ENCODE results near the gene ERG.

Gene ERG

GRCh38 chr21:38475519-38475918 lies 22.8 kb downstream of the ERG start:
- H2BK15ac ChIP-seq (ENCODE audit: low read length): no peak overlapping the region
- no peak overlapping the region for H3K9ac ChIP-seq (ENCODE audit: low read depth, low read length, poor library complexity)
- H3K27me3 ChIP-seq (ENCODE audit: control insufficient read depth in 3 of 3, insufficient read depth in 3 of 3, low read depth in 1 of 3, low read length in 3 of 3): peaks cover 0 to 2% (median 0%) of the 10 kb centered on the region in 3 experiments
- H3K4me2 ChIP-seq (ENCODE audit: insufficient read depth, low read length, poor library complexity, severe bottlenecking): no peak overlapping the region
- no peaks in the 10 kb centered on the region for H3K79me1 ChIP-seq (ENCODE audit: low read depth, low read length)
- no peak overlapping the region for H2BK5ac ChIP-seq (ENCODE audit: low read length)
- DNase-seq (ENCODE audit: low spot score): no peak
- H3K4me1 ChIP-seq (ENCODE audit: control insufficient read depth in 2 of 2, insufficient read depth in 1 of 2, low read depth in 1 of 2, low read length in 2 of 2): peaks cover 5% of the 10 kb centered on the region in 2 donors
- peak overlapping the region; percentile 24 for H2AFZ ChIP-seq (ENCODE audit: low read length)
- WGBS, 2 donors (ENCODE audit: extremely low coverage in 2 of 2, insufficient read length in 2 of 2, insufficient replicate concordance in 1 of 2): no CpG with 5 or more reads among the region's 6 CpGs
- H3K23ac ChIP-seq (ENCODE audit: low read depth, low read length, poor library complexity): no peak overlapping the region
- H4K91ac ChIP-seq (ENCODE audit: low read depth, low read length, poor library complexity): no peak overlapping the region
- no peak overlapping the region for H2BK12ac ChIP-seq (ENCODE audit: low read length)
- H4K8ac ChIP-seq (ENCODE audit: low read depth, low read length): no peak overlapping the region
- H3K9me3 ChIP-seq (replicated peaks in 1 of 2; ENCODE audit: control insufficient read depth in 2 of 2, insufficient read depth in 1 of 2, low read depth in 1 of 2, low read length in 2 of 2): no peaks in the 10 kb centered on the region
- no peak overlapping the region for H3K14ac ChIP-seq (ENCODE audit: low read length)
- H3K18ac ChIP-seq (ENCODE audit: low read length): no peak overlapping the region
- no peaks in the 10 kb centered on the region for H3K36me3 ChIP-seq (replicated peaks in 1 of 2; ENCODE audit: control insufficient read depth in 2 of 2, insufficient read depth in 2 of 2, low read length in 2 of 2)
- H3K4ac ChIP-seq (ENCODE audit: low read length): no peak overlapping the region
- no peak overlapping the region for H2AK5ac ChIP-seq (ENCODE audit: low read depth, low read length)
- H3K27ac ChIP-seq (replicated peaks; ENCODE audit: low read length): no peak overlapping the region
- no peak overlapping the region for H2BK120ac ChIP-seq (ENCODE audit: low read depth, low read length)
- no peak overlapping the region for H3K4me3 ChIP-seq (ENCODE audit: low read length in 2 of 2)

GRCh38 chr21:38474796-38475195 lies 23.5 kb downstream of the ERG start:
- no peaks in the 10 kb centered on the region for H3K36me3 ChIP-seq (replicated peaks in 1 of 2; ENCODE audit: control insufficient read depth in 2 of 2, insufficient read depth in 2 of 2, low read length in 2 of 2)
- H3K4me3 ChIP-seq (ENCODE audit: low read length in 2 of 2): no peak overlapping the region
- DNase-seq (ENCODE audit: low spot score): no peak
- peaks cover 5% of the 10 kb centered on the region in 2 donors for H3K4me1 ChIP-seq (ENCODE audit: control insufficient read depth in 2 of 2, insufficient read depth in 1 of 2, low read depth in 1 of 2, low read length in 2 of 2)
- no peak overlapping the region for H4K91ac ChIP-seq (ENCODE audit: low read depth, low read length, poor library complexity)
- no peak overlapping the region for H4K8ac ChIP-seq (ENCODE audit: low read depth, low read length)
- no peak overlapping the region for H3K23ac ChIP-seq (ENCODE audit: low read depth, low read length, poor library complexity)
- no peak overlapping the region for H2AFZ ChIP-seq (ENCODE audit: low read length)
- H3K14ac ChIP-seq (ENCODE audit: low read length): no peak overlapping the region
- H3K4ac ChIP-seq (ENCODE audit: low read length): no peak overlapping the region
- peaks cover 0 to 2% (median 0%) of the 10 kb centered on the region in 3 experiments for H3K27me3 ChIP-seq (ENCODE audit: control insufficient read depth in 3 of 3, insufficient read depth in 3 of 3, low read depth in 1 of 3, low read length in 3 of 3)
- H3K9ac ChIP-seq (ENCODE audit: low read depth, low read length, poor library complexity): no peak overlapping the region
- H2BK15ac ChIP-seq (ENCODE audit: low read length): no peak overlapping the region
- H3K4me2 ChIP-seq (ENCODE audit: insufficient read depth, low read length, poor library complexity, severe bottlenecking): no peak overlapping the region
- H2AK5ac ChIP-seq (ENCODE audit: low read depth, low read length): no peak overlapping the region
- H2BK5ac ChIP-seq (ENCODE audit: low read length): no peak overlapping the region
- no peak overlapping the region for H3K18ac ChIP-seq (ENCODE audit: low read length)
- H2BK12ac ChIP-seq (ENCODE audit: low read length): no peak overlapping the region
- no peaks in the 10 kb centered on the region for H3K79me1 ChIP-seq (ENCODE audit: low read depth, low read length)
- no peak overlapping the region for H3K27ac ChIP-seq (replicated peaks; ENCODE audit: low read length)
- H3K9me3 ChIP-seq (replicated peaks in 1 of 2; ENCODE audit: control insufficient read depth in 2 of 2, insufficient read depth in 1 of 2, low read depth in 1 of 2, low read length in 2 of 2): no peaks in the 10 kb centered on the region
- WGBS, 2 donors (ENCODE audit: extremely low coverage in 2 of 2, insufficient read length in 2 of 2, insufficient replicate concordance in 1 of 2): no CpG with 5 or more reads among the region's 8 CpGs
- no peak overlapping the region for H2BK120ac ChIP-seq (ENCODE audit: low read depth, low read length)

- H2BK120ac ChIP-seq (ENCODE audit: low read depth, low read length): no peak overlapping the region
- H3K4me1 ChIP-seq (ENCODE audit: control insufficient read depth in 2 of 2, insufficient read depth in 1 of 2, low read depth in 1 of 2, low read length in 2 of 2): peaks cover 5% of the 10 kb centered on the region in 2 donors
- no peak overlapping the region for H3K27ac ChIP-seq (replicated peaks; ENCODE audit: low read length)
- H3K9ac ChIP-seq (ENCODE audit: low read depth, low read length, poor library complexity): no peak overlapping the region
- no peak overlapping the region for H4K8ac ChIP-seq (ENCODE audit: low read depth, low read length)
- no peak overlapping the region for H3K23ac ChIP-seq (ENCODE audit: low read depth, low read length, poor library complexity)
- H2BK5ac ChIP-seq (ENCODE audit: low read length): no peak overlapping the region
- H3K79me1 ChIP-seq (ENCODE audit: low read depth, low read length): no peaks in the 10 kb centered on the region
- H3K9me3 ChIP-seq (replicated peaks in 1 of 2; ENCODE audit: control insufficient read depth in 2 of 2, insufficient read depth in 1 of 2, low read depth in 1 of 2, low read length in 2 of 2): no peaks in the 10 kb centered on the region
- peak overlapping the region; percentile 45 for H3K18ac ChIP-seq (ENCODE audit: low read length)
- peaks cover 0 to 2% (median 0%) of the 10 kb centered on the region in 3 experiments for H3K27me3 ChIP-seq (ENCODE audit: control insufficient read depth in 3 of 3, insufficient read depth in 3 of 3, low read depth in 1 of 3, low read length in 3 of 3)
- no peak overlapping the region for H3K4me3 ChIP-seq (ENCODE audit: low read length in 2 of 2)
- no peak overlapping the region for H4K91ac ChIP-seq (ENCODE audit: low read depth, low read length, poor library complexity)
- no peaks in the 10 kb centered on the region for H3K36me3 ChIP-seq (replicated peaks in 1 of 2; ENCODE audit: control insufficient read depth in 2 of 2, insufficient read depth in 2 of 2, low read length in 2 of 2)
- no peak for DNase-seq (ENCODE audit: low spot score)
- H2BK12ac ChIP-seq (ENCODE audit: low read length): no peak overlapping the region
- no peak overlapping the region for H3K4me2 ChIP-seq (ENCODE audit: insufficient read depth, low read length, poor library complexity, severe bottlenecking)
- H3K14ac ChIP-seq (ENCODE audit: low read length): no peak overlapping the region
- no peak overlapping the region for H2BK15ac ChIP-seq (ENCODE audit: low read length)
- H2AK5ac ChIP-seq (ENCODE audit: low read depth, low read length): no peak overlapping the region
- no peak overlapping the region for H3K4ac ChIP-seq (ENCODE audit: low read length)
- no CpG with 5 or more reads among the region's 7 CpGs for WGBS, 2 donors (ENCODE audit: extremely low coverage in 2 of 2, insufficient read length in 2 of 2, insufficient replicate concordance in 1 of 2)
- peak overlapping the region; percentile 50 for H2AFZ ChIP-seq (ENCODE audit: low read length)
Observed at GRCh38 chr21:38474124-38474523, 24.2 kb downstream of the ERG start.

GRCh38 chr21:38472412-38473108 lies 25.7 kb downstream of the ERG start:
- Histone ChIP-seq H3K79me1 (ENCODE audit: low read depth, low read length) (no peaks in the 10 kb centered on the region), H4K91ac (ENCODE audit: low read depth, low read length, poor library complexity) (no peak overlapping the region), H2BK12ac (ENCODE audit: low read length) (no peak overlapping the region), H3K14ac (ENCODE audit: low read length) (no peak overlapping the region), H3K18ac (ENCODE audit: low read length) (peak overlapping the region; percentile 33), H2BK120ac (ENCODE audit: low read depth, low read length) (no peak overlapping the region), H3K27ac (replicated peaks; ENCODE audit: low read length) (no peak overlapping the region), H3K4me2 (ENCODE audit: insufficient read depth, low read length, poor library complexity, severe bottlenecking) (no peak overlapping the region), H2AFZ (ENCODE audit: low read length) (peak overlapping the region; percentile 83), H3K27me3 (ENCODE audit: control insufficient read depth in 3 of 3, insufficient read depth in 3 of 3, low read depth in 1 of 3, low read length in 3 of 3) (peaks cover 0 to 2% (median 0%) of the 10 kb centered on the region in 3 experiments), H3K36me3 (replicated peaks in 1 of 2; ENCODE audit: control insufficient read depth in 2 of 2, insufficient read depth in 2 of 2, low read length in 2 of 2) (no peaks in the 10 kb centered on the region), H3K4me1 (ENCODE audit: control insufficient read depth in 2 of 2, insufficient read depth in 1 of 2, low read depth in 1 of 2, low read length in 2 of 2) (peaks cover 5% of the 10 kb centered on the region in 2 donors), H3K9me3 (replicated peaks in 1 of 2; ENCODE audit: control insufficient read depth in 2 of 2, insufficient read depth in 1 of 2, low read depth in 1 of 2, low read length in 2 of 2) (no peaks in the 10 kb centered on the region), H2AK5ac (ENCODE audit: low read depth, low read length) (no peak overlapping the region), H3K23ac (ENCODE audit: low read depth, low read length, poor library complexity) (peak overlapping the region; percentile 34), H2BK5ac (ENCODE audit: low read length) (no peak overlapping the region), H3K4ac (ENCODE audit: low read length) (no peak overlapping the region), H4K8ac (ENCODE audit: low read depth, low read length) (no peak overlapping the region), H2BK15ac (ENCODE audit: low read length) (no peak overlapping the region), H3K4me3 (ENCODE audit: low read length in 2 of 2) (no peak overlapping the region), H3K9ac (ENCODE audit: low read depth, low read length, poor library complexity) (no peak overlapping the region)
- DNase-seq (ENCODE audit: low spot score): no peak
- WGBS, 2 donors (ENCODE audit: extremely low coverage in 2 of 2, insufficient read length in 2 of 2, insufficient replicate concordance in 1 of 2): no CpG with 5 or more reads among the region's 23 CpGs
